GM12874 (cell line): Measurements from ENCODE around the gene TXNDC11.

Experiments
- CTCF ChIP-seq: IDR thresholded peaks from 2 replicates; pipeline ENCODE4 v1.5.1; 2011; ENCODE audit warnings: low read depth, mild to moderate bottlenecking, control low read depth, low read length, moderate library complexity; ENCODE audit not compliant: insufficient read depth

TXNDC11 gene

GRCh38 chr16:11668623-11669379, 73.9 kb downstream of the TXNDC11 start:
- no peak for TF ChIP-seq CTCF

- no peak for TF ChIP-seq CTCF
Observed at GRCh38 chr16:11667824-11668622, 74.6 kb downstream of the TXNDC11 start, which contains the start of gene SNN. TSS of gene SNN (plus strand) at chr16:11668455. CDS start at chr16:11676060, 7,605 bp downstream.

GRCh38 chr16:11667221-11667823, 75.3 kb downstream of the TXNDC11 start:
- TF ChIP-seq CTCF: no peak

- no peak for TF ChIP-seq CTCF
Observed at GRCh38 chr16:11666103-11667055, 76.3 kb downstream of the TXNDC11 start.

GRCh38 chr16:11665071-11665491, 77.6 kb downstream of the TXNDC11 start:
- no peak for TF ChIP-seq CTCF

- TF ChIP-seq CTCF: no peak
Observed at GRCh38 chr16:11662582-11662981, 80.1 kb downstream of the TXNDC11 start.
